Activated naive CD4-positive, alpha-beta T cell treated with anti-CD3 and anti-CD28 coated beads, Interleukin-2, amount 10 ng/mL, durations not matched to agents 7 days and 5 days (primary cell): ENCODE data around the gene AKAP13.
"Not testable (repeated sequence)": the region's sequence is repeated elsewhere in the genome, so short reads cannot be mapped to it uniquely, and the experiment has no call there.

Experiments used
- CTCF ChIA-PET: fragments of 350-600 bp; sonication (Branson Sonifier 250); formaldehyde crosslinking; loops from one replicate; lab custom pipeline; 2021; ENCODE audit warnings: antibody characterized with exemption; lab: Charles Lee
- DNase-seq: peaks from one replicate; pipeline ENCODE4 v3.0.0-alpha.2; 2020
- H3K27ac Mint-ChIP-seq: one replicate; pipeline ENCODE4 v1.8.0; 2021; ENCODE audit warnings: mild to moderate bottlenecking, moderate library complexity, mixed read lengths
- H3K27me3 Mint-ChIP-seq: one replicate; pipeline ENCODE4 v1.8.0; 2021; ENCODE audit warnings: mild to moderate bottlenecking, mixed read lengths
- H3K36me3 Mint-ChIP-seq: one replicate; pipeline ENCODE4 v1.8.0; 2021; ENCODE audit warnings: mixed read lengths
- H3K4me1 Mint-ChIP-seq: one replicate; pipeline ENCODE4 v1.8.0; 2021; ENCODE audit warnings: mixed read lengths
- H3K4me3 Mint-ChIP-seq: one replicate; pipeline ENCODE4 v1.8.0; 2021; ENCODE audit warnings: mild to moderate bottlenecking, moderate library complexity, mixed read lengths
- H3K9me3 Mint-ChIP-seq: one replicate; pipeline ENCODE4 v1.8.0; 2021; ENCODE audit warnings: mixed read lengths

Gene AKAP13

DNA sequence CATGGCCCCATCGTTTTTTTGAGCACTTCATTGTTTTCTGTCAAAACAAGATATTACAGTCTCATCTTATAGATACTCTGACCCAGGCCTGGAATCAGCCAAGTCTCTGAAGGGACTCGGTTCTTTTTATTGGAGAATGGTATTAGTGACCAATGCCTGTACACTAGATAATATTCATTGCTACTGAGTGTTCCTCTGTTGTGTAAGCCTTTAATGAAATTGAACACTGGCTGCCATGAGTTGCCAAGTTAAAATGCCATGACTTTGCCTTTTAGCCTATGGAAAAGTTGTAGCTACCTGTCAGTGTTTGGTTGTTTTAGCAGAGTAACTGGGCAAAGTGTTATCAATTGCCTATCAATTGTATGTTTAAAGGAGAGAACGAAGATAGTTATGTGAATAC, 134.0 kb downstream of the AKAP13 start:
- CTCF ChIA-PET = no interaction called here
- Mint-ChIP-seq H3K9me3 (no peaks in the 10 kb centered on the region), H3K36me3 (peaks cover 2% of the 10 kb centered on the region), H3K27ac (no peak overlapping the region), H3K27me3 (no peaks in the 10 kb centered on the region), H3K4me1 (no peaks in the 10 kb centered on the region), H3K4me3 (no peak overlapping the region)
- DNase-seq = no peak

DNA sequence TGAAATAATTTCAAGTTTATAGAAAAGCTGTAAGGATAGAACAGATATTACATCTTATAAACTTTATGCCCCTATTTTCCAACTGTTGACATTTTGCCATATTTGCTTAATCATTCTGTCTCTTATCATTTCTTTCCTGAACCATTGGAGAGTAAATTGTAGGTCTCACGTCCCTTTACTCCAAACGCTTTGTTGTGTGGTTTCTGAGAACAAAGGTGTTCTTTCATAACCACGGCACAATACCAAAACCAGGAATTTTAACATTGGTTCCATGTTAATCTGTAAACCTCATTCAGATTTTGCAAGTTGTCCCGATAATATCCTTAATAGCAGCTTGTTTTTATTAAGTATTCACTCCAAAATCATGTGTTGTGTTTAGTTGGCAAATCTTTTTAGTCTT, 134.8 kb downstream of the AKAP13 start:
- no peaks in the 10 kb centered on the region for H3K9me3 Mint-ChIP-seq
- no peak overlapping the region for H3K4me3 Mint-ChIP-seq
- no peaks in the 10 kb centered on the region for H3K4me1 Mint-ChIP-seq
- H3K36me3 Mint-ChIP-seq = peaks cover 2% of the 10 kb centered on the region
- DNase-seq = no peak
- no peaks in the 10 kb centered on the region for H3K27me3 Mint-ChIP-seq
- CTCF ChIA-PET = no interaction called here
- no peak overlapping the region for H3K27ac Mint-ChIP-seq

DNA sequence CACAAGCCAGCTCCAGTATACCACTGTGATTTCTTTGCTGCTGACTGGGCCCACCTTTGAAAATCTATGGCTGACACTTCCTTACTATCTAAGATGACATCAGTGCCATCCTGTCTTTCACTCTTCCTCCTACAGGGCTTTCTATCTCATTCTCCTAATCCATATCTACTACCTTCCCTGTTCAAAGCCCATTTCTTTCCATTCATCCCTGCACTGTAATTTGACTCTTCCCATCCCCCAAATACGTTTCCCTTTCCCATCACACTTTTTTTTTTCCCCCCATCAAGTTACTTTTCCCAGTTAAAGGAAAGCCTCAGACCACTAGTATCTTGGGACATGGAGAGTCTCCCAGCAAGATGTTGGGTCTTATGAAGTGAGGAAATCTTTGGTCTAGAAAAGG, 136.7 kb downstream of the AKAP13 start:
- CTCF ChIA-PET = no interaction called here
- Mint-ChIP-seq H3K4me3 (no peak overlapping the region), H3K27me3 (no peaks in the 10 kb centered on the region), H3K4me1 (no peaks in the 10 kb centered on the region), H3K9me3 (no peaks in the 10 kb centered on the region), H3K27ac (no peak overlapping the region), H3K36me3 (peaks cover 4% of the 10 kb centered on the region)
- DNase-seq = no peak

DNA sequence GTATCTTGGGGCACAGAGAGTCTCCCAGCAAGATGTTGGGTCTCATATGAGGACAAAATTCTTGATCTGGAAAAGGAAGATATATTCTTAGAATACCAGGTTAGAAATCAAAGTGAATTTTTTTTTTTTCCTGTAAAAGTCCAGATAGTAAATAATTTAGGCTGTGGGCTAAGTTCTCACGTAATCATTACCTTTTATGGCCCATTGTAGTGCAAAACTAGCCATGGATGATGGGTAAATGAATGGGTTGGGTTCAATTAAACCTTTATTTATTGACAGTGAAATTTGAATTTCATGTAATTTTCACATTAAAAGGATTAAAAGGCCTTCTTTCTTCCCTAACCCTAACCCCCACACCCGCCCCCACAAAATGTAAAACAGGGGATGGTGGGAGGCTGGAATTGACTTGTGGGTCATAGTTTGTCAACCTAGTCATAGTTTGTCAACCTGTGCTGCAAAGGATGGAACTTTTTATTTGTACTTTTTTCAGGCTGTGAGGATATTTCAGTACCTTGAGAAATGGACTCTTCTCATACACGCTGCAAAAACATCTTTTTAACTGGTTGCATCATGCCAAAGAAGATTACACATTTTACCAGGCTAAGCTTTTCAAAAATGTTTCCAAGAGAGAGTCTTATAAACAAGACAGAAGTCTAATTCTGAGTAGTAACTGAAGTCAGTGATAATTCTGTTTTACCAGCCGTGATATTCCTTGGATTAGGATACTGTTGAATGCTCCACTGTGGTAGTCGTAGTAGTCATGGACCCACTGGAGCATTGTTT, 138.8 kb downstream of the AKAP13 start:
- Mint-ChIP-seq H3K4me3 (no peak overlapping the region), H3K9me3 (no peaks in the 10 kb centered on the region), H3K4me1 (peaks cover 8% of the 10 kb centered on the region), H3K27ac (no peak overlapping the region), H3K36me3 (peaks cover 9% of the 10 kb centered on the region), H3K27me3 (no peaks in the 10 kb centered on the region)
- CTCF ChIA-PET = no interaction called here
- DNase-seq = no peak

DNA sequence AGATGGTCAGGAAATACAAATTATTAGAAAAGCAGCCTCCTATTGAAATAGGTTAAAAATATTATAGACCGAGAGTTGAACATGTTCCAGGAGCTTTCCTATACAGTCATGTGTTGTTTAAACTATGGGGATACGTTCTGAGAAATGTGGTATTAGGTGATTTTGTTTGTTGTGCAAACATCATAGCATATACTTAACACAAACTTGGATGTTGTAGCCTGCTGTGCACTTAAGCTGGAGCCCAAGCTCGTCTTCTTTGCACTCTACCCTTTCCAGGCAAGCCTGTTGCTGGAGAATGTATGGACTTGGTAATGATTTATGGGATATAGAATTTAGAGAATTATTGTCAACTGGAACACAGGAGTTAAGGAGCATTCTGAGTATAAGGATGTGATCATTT, 140.2 kb downstream of the AKAP13 start:
- no peaks in the 10 kb centered on the region for H3K9me3 Mint-ChIP-seq
- no peak overlapping the region for H3K27ac Mint-ChIP-seq
- no peaks in the 10 kb centered on the region for H3K27me3 Mint-ChIP-seq
- CTCF ChIA-PET = interaction anchor here (2.6 kb wide), 1 partner anchor 16 kb away, joined by 8 read pairs; no protein-coding TSS in a partner anchor
- H3K4me3 Mint-ChIP-seq = no peak overlapping the region
- peaks cover 11% of the 10 kb centered on the region for H3K4me1 Mint-ChIP-seq
- peaks cover 19% of the 10 kb centered on the region for H3K36me3 Mint-ChIP-seq
- DNase-seq = no peak

DNA sequence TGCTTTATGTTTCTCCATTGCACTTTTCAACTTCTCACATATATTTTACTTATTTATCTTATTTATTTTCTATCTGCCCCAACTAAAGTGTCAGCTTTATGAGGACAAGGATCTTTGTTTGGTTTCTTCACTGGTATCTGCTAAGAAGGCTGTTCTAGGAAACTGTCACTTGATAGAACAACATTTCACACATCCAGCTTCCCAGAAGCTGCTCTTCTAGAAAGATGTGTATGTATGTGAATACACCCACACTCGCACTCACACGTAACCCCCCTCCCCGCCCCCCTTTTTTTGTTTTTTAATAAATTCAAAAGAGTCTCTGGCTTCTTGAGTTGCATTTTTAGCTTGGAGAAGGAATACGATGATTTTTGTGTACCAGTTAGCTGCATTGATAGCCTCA, 143.1 kb downstream of the AKAP13 start:
- Mint-ChIP-seq H3K4me1 (peaks cover 14% of the 10 kb centered on the region), H3K36me3 (peaks cover 28% of the 10 kb centered on the region), H3K27me3 (no peaks in the 10 kb centered on the region), H3K27ac (no peak overlapping the region), H3K9me3 (no peaks in the 10 kb centered on the region), H3K4me3 (no peak overlapping the region)
- no peak for DNase-seq
- CTCF ChIA-PET = interaction anchor here (0.6 to 1.0 kb wide), 3 partner anchors 18 to 226 kb away, joined by 3 to 4 read pairs (median 3); no protein-coding TSS in a partner anchor

DNA sequence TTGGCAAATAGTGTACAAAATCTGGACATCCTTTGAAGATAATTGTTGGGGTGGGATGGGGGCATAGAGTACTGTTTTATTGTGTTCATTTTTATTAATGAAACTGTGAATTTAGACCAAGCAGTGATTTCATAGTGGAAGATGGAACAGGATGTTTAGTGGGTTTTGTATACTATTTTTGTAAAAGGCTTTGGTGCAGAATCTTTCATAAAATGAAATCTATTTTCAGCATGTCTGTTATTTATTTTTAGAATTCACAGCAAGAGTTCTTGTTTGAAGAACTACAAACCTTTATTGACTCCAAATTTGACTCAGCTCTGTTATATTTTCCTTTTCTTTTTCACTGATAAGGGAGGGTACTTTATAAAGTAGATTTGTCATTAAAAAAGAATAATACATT, 145.4 kb downstream of the AKAP13 start:
- CTCF ChIA-PET = no interaction called here
- no peaks in the 10 kb centered on the region for H3K27me3 Mint-ChIP-seq
- no peak overlapping the region for H3K27ac Mint-ChIP-seq
- no peak overlapping the region for H3K4me3 Mint-ChIP-seq
- DNase-seq = no peak
- peaks cover 14% of the 10 kb centered on the region for H3K4me1 Mint-ChIP-seq
- H3K36me3 Mint-ChIP-seq = peaks cover 28% of the 10 kb centered on the region
- H3K9me3 Mint-ChIP-seq = no peaks in the 10 kb centered on the region

DNA sequence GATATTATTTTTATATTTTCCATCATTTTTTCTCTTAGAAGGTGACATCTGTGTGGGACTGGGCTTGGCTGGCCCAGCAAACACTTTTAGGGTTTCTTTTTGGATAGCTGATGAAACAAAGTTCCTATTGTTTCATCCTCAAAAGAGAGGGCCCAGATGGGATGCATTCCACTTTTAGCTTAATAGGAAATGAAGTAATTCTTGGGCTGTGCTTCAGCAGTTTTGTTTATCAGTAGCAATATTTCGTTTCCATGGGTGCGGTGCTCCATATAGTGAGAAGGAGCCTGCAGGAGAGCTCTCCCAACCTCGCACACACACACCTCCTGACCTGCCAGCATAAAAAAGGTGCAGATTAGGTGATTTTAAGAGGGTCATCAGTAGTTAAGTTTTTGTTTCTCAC, 147.5 kb downstream of the AKAP13 start:
- Mint-ChIP-seq H3K4me3 (no peak overlapping the region), H3K9me3 (no peaks in the 10 kb centered on the region), H3K36me3 (peaks cover 32% of the 10 kb centered on the region), H3K27ac (no peak overlapping the region), H3K4me1 (peaks cover 14% of the 10 kb centered on the region), H3K27me3 (no peaks in the 10 kb centered on the region)
- DNase-seq = no peak
- CTCF ChIA-PET = interaction anchor here (0.6 kb wide), 1 partner anchor 286 kb away, joined by 3 read pairs; no protein-coding TSS in a partner anchor

DNA sequence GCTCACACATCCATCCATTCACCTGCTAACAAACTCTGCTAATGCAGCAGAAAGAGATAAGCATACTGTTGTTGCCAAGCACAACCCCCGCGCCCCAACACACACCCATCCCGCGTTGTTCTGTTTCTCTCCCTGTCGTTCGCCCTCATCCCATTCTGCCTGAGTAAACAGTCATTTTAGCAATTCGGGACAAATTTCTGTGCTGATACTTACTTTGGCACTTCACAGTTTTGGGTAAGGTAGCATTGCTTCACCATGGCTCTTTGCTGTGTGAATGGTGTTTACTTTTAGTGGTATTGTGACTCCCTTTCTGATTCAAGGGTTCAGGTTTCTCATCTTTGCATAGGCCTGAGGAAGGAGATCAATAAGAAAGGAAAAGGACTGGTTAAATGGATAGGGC, 149.7 kb downstream of the AKAP13 start:
- Mint-ChIP-seq H3K9me3 (no peaks in the 10 kb centered on the region), H3K36me3 (peaks cover 35% of the 10 kb centered on the region), H3K4me1 (peaks cover 26% of the 10 kb centered on the region), H3K27me3 (no peaks in the 10 kb centered on the region), H3K4me3 (no peak overlapping the region), H3K27ac (peak overlapping the region; percentile 30)
- CTCF ChIA-PET = no interaction called here
- no peak for DNase-seq

DNA sequence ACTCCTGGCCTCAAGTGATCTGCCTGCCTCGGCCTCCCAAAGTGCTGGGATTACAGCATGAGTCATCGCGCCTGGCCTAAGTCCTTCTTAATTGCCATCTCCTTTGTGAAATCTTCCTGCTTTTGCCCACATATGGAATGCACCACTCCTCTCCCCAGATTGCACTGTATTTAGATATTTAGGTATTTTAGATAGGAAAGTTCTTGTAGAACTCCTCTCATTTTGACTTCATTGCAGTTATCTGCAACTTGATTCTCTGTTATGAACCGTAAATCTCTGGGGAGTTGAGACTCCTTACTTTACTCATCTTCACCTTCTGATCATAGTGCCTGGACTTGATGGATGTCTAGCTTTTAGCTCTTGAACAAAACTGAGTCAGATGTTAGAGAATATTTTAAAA, 150.7 kb downstream of the AKAP13 start:
- peaks cover 29% of the 10 kb centered on the region for H3K4me1 Mint-ChIP-seq
- H3K9me3 Mint-ChIP-seq = no peaks in the 10 kb centered on the region
- H3K36me3 Mint-ChIP-seq = peaks cover 35% of the 10 kb centered on the region
- no peaks in the 10 kb centered on the region for H3K27me3 Mint-ChIP-seq
- CTCF ChIA-PET = no interaction called here
- no peak overlapping the region for H3K4me3 Mint-ChIP-seq
- H3K27ac Mint-ChIP-seq = no peak overlapping the region
- DNase-seq = no peak

DNA sequence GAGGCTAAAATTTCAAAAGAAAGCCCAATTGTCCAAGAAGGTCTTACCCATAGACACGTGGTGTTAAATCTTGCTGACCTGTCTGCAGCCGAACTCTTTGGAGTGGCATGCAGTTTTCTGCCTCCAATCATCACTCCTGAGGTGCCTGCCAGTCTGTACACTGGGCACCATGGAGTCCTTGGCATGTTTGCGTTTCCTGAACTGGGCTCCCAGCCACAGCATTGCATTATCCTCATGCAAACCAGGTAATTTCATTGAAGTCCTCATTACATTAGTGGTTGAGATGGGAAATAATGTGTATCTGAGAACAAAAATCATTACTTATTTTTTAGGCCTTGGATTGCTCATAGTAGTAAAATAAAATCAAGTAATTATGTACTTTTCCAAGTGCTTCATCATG, 152.3 kb downstream of the AKAP13 start:
- Mint-ChIP-seq H3K9me3 (no peaks in the 10 kb centered on the region), H3K36me3 (peaks cover 35% of the 10 kb centered on the region), H3K4me1 (peaks cover 29% of the 10 kb centered on the region), H3K4me3 (no peak overlapping the region), H3K27ac (no peak overlapping the region), H3K27me3 (no peaks in the 10 kb centered on the region)
- no peak for DNase-seq
- CTCF ChIA-PET = interaction anchor here (1.5 kb wide), 1 partner anchor 9 kb away, joined by 3 read pairs; no protein-coding TSS in a partner anchor

DNA sequence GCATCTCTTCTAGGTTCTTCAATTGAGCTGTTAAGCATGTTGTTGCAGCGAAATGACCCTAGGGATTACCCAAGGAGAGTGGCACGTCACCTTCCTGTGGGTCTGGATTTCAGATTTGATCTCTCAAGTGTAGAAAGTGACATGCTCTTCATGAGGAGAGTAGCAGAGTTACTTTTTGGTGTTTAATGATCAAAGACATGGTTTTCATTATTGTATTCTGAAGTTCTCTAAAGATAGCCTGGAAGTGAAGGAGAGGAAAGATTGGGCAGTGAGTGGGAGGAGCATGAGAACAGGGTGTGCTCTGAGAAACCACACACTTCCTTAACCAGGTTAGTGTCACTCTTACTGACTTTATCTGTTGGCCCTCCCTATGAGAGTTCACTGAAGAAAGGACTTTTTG, 153.6 kb downstream of the AKAP13 start:
- Mint-ChIP-seq H3K9me3 (no peaks in the 10 kb centered on the region), H3K36me3 (peaks cover 32% of the 10 kb centered on the region), H3K4me3 (no peak overlapping the region), H3K27me3 (no peaks in the 10 kb centered on the region), H3K27ac (peak overlapping the region; percentile 40), H3K4me1 (peaks cover 30% of the 10 kb centered on the region)
- DNase-seq = peak; percentile 24
- CTCF ChIA-PET = no interaction called here

DNA sequence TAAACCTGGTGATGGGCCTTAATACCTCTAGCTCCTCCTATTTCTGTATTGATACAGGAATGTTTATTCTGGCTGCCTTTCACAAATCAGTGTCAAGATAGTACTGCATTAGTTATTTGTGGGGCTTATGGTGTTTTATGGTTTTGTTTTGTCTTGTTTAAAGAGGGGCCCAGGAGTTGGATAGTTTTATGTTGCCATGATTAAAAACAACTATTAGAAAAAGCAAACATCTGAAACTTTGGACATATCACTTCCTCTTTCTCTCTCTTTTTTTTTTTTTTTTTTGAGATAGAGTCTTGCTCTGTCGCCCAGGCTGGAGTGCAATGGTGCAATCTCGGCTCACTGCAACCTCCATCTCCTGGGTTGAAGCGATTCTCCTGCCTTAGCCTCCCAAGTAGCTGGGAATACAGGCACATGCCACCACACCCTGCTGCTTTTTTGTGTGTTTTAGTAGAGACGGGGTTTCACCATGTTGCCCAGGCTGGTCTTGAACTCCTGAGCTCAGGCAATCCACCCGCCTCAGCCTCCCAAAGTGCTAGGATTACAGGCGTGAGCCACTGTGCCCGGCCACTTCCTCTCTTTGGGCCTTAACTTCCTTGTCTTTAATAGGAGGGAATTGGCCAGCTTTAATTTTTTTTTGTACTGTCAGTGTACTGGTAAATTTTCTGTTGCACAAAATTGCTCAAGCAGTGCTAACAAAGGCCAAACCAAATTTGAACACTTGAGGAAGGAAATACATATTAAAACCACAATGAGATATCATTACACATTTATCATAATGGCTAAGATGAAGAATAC, 155.3 kb downstream of the AKAP13 start:
- H3K27ac Mint-ChIP-seq, H3K4me3 Mint-ChIP-seq, DNase-seq, H3K9me3 Mint-ChIP-seq, H3K27me3 Mint-ChIP-seq, CTCF ChIA-PET: not testable (repeated sequence)
- peaks cover 37% of the 10 kb centered on the region for H3K36me3 Mint-ChIP-seq
- H3K4me1 Mint-ChIP-seq = peaks cover 47% of the 10 kb centered on the region

DNA sequence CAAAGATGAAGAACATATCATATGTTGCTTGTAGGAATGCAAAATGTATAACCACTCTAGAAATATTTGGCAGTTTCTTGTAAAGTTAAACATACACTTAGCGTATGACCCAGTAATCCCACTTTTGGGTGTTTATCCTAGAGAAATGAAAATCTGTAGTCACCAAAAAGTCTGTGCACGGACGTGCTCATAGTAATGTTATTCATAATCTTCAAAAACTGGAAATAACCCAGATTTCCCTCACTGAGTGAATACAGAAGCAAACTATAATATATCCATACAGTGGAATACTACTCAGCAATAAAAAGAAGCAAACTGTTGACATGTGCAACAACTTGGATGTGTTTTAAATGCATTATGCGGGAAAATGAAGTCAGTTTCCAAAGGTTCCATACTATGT, 155.9 kb downstream of the AKAP13 start:
- no peaks in the 10 kb centered on the region for H3K9me3 Mint-ChIP-seq
- H3K4me3 Mint-ChIP-seq = no peak overlapping the region
- no peak overlapping the region for H3K27ac Mint-ChIP-seq
- H3K27me3 Mint-ChIP-seq = no peaks in the 10 kb centered on the region
- H3K36me3 Mint-ChIP-seq = peaks cover 37% of the 10 kb centered on the region
- H3K4me1 Mint-ChIP-seq = peaks cover 53% of the 10 kb centered on the region
- no peak for DNase-seq
- CTCF ChIA-PET = no interaction called here
